ENCODE data around the gene B4GALNT4.

DNA sequence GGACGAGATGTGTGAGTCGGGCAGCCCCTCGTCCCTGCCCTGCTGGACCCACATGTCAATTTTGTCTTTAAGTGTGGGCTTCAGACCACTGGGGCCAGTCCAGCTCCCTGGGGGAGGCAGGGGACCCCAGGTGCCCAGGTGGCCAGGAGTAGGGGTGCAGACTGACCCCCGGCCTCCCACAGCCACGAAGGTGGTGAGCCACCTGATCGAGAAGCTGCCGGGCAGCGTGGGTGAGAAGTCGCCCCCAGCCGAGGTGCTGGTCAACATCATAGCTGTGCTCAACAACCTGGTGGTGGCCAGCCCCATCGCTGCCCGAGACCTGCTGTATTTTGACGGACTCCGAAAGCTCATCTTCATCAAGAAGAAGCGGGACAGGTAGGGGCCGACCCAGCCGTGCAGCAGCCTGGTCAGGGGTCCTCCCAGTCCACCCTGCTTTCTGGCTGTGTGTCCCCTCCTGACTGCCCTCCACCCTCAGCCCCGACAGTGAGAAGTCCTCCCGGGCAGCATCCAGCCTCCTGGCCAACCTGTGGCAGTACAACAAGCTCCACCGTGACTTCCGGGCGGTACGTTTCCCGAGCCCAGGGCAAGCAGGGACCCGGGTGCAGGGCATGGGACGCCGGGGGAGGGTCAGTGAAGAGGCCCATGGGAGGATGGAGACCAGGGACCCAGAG lies 34.6 kb downstream of the B4GALNT4 start:
- TF ChIP-seq CTCF (IDR thresholded peaks at IDR 0.05) (no peak), POLR2A (IDR thresholded peaks at IDR 0.05) (no peak)
